ENCODE data around the gene KLF16.

The KLF16 gene

DNA sequence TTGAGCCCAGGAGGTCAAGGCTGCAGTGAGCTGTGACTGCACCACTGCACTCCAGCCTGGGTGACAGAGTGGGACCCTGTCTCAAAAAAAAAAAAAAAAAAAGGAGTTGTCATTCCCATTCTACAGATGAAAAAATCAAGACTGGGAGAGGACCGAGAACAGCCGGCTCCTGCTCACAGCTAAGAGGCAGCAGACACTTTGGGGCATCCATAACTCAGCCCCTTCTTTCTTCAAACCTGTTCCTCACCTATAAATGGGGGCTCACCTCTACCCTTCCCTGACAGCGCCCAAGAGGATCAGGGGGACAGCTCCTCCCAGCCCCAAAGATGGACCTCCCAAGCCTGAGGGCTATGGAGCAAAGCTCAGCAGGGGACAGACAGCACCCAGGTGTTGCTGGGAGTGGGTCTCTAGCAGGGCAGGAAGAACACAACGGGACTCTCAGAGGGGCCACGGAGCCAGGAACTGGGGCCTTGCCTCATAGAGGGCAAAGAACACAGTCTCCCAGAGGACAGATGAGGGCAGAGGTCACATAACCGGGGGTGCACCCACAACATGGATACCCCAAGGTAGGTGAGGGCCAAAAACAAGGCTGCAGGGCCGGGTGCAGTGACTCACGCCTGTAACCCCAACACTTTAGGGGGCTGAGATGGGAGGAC, 3.4 kb upstream of the KLF16 start:
- no peak for DNase-seq

DNA sequence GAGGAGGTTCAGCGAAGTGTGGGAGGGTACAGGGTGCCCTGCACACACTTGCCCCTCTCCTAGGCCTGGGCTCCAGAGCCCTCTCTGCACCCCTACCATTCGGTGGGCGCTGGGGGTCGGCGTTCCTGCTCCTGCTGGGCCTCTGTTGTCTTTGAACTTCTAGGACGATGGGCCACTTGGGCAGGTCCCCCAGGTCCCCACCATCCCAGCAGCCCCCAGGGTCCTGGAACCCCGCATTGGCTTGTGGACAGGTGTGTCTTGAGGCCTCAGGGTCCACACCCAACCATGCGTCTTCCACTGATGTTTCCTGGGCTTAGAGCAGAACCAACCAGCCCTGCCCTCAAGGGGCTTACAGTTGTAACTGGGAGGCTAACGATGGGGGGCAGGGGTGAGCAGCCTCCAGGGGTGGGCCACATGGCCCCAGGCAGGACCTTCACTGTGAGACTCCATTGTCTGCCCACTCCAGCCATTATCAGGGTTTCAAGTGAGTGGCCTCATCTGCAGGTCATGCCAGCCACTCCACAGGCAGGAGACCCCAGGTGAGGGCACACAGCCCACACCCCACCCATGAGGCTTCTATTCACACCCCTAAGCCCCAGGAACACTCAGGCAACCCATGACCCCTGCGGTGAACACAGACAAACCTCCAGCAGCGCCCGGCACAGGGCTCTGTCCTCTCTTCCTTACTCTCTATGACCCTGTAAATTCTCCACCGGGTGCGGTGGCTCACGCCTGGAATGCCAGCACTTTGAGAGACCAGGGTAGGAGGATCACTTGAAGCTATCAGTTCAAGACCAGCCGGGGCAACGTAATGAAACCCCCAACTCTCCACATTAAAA, 2.0 kb upstream of the KLF16 start:
- no peak for DNase-seq

DNA sequence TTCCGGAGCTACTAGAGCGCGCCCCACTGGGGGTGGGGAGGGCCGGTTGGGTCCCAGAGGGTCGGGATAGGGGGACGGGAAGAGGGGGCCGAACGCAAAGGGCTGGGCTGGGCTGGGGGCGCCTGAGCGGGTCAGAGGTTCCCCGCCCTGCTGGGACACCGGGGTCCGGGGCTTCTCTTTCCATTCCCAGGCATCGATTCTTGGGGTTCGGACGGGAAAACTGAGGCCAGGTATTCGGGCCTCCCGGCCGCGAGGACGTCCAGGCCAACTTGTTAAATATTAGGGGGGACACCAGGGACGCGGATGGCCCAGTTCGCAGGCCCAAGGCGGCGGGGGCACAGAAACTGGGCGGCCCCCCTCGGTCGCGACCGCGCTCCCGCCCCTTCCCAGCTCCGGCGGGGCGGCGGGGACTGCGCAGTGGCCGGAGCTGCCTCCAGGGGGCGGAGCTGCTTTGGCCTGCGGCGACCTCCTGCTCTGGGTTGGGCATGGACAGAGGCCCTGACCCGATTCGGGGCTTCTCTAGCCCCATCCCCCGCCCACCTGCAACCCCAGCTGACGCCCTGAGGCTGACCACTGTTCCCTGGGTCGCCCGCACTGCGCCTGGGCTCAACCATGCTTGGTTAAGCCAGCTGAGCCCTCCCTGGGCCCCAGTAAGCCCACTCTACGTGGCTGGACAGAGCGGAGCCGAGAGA, 1.2 kb upstream of the KLF16 start:
- peak; percentile 80 for DNase-seq

DNA sequence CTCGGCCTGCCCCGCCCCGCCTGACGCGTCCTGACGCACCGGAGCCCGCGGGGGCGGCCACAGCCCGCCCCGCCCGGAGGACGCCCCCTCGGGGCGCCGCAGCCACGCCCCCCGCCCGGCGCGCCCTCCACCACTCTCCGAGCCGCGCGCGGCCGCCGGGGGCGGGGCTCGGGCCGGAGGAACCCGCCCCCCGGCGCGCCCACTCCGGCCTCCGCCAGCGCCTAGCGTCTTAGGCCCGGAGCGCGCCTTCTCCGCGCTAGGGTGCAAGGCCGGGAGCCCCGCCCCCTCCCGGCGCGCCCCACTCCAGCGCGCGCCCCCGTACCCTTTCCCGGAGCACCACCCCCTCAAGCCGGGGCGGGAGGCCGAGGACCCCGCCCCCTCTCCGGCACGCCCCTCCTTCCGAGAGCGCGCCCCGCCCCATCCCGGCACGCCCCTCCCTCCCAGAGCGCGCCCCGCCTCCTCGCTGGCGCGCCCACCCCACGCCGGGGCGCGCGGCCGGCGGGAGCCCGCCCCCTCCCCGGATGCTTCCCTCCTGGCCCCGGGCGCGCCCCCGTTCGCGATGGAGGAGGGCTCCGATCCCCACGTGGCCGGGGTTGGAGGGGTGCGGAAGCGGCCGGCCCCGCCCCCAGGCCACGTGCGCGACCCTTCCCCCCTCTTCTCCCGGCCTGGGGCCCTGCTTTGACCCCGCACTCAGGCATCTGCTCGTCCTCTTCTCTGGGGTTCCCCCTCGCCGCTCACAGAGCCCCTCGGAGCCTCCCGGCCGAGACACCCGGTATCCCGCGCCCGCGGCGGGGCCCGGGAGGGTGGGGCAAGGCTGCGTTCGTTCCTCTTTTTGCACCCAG, 480 bp upstream of the KLF16 start:
- DNase-seq: peak; percentile 93

DNA sequence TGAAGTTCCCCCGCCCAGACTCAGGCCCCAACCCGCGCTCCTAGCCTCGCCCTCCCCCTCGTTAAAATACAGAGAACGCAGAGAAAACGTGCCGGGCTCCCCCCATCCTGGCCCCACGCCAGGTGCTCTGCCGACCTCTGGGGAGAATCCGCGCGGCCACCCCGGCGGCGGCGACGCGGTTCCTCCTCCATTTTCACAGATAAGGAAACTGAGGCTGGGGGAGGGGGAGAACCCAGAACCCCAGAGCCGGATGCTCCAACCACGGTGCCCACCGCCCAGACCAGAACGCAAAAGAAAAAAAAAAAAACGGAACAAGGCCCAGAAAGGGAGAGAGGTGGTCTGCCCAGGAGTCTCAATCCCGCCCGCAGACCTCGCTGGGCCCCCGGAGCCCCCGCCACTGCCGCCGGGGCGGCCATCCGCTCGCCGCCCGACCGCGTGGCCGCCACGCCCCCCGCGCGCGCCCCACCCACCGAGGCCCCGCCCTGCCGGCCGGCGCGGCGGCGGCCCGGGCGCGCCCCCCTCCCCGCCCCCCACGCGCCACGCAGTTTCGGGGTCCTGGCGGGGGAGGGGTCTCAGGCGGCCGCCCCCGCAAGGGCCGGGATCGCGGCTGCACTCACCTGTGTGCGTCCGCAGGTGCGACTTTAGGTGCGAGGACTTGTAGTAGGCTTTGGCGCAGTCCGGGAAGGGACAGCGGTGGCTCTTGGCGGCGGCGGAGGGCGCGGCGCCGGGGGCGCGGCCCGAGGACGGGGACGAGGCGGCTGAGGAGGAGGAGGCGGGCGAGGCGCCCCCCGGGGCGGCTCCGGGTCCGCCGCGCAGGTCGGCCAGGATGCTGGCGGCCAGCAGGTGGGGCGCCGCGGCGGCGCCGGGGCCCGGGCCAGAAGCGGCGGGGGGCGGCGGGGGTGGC, 703 bp downstream of the KLF16 start:
- peak; percentile 73 for DNase-seq

DNA sequence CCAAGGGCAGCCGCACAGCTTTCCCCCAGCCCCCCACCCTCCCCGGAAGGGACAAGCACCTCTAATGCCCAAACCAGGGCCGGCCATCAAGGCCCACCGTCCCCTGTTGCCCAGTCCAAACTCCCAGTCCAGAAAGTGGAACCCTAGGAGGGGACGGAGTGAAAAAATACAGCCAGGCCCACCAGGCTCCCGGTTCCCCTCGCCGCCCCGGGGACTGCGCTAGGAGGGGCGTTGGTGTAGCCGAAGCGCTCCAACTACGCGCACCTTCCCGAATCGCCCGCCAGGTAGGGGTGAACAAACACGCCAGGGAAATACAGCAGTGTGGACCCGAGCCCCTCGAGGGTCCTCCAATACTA, 1.3 kb downstream of the KLF16 start:
- DNase-seq: no peak

DNA sequence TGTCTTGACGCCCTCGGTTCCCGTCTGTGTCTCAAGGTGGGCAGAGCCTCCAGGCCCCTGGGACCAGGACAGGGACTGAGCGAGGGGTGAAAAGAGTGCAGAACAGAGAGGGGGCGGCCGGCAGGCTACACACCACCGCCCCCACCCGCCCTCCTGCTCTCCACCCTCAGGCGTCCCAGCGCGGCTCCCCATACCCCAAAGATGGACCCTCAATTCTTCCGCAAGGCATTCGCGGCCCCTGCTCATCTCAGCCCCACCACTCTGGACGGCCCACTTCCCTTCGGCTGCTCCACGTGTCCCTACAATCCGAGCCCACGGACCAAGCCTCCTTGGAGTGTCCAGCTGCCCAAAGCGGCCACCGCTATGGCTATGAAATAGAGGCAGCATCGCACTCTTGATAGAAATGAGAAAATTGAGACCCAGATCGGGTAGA, 1.8 kb downstream of the KLF16 start:
- no peak for DNase-seq

DNA sequence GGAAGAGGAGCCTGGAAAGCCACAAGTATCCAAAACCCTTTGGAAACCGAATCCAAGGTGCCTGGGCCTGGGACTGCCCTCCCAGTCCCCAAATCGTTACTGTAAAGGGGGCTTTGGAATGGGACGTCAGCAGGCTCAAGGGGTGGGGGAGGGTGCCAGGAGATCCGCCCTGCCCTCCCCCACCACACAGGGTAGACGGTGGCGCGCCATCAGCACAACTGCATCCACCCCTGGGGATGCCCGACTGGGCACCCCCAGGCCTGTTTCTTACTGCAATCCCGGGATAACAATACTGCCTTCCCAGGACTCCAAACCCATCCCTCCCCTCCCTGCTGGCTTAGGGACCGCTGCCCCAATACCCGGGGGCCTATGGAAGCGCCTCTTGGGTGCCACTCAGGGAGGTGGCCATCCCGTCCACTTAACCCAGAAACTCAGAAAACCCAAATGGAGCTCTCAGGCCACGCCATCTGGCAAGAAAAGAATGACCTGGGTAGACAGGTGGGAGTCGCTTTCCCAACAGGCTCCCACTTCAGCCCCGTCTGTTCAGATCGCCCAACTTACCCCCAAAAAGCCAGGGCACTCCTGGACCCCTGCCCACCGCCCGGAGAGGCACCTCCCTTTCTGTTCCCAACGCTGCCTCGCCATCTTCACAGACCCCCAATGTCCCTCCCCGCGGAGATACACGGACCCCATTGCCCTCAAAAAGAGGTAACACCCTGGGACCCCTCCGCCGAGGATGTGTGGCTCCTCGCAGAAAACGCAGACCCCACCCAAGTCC, 2.4 kb downstream of the KLF16 start:
- no peak for DNase-seq

DNA sequence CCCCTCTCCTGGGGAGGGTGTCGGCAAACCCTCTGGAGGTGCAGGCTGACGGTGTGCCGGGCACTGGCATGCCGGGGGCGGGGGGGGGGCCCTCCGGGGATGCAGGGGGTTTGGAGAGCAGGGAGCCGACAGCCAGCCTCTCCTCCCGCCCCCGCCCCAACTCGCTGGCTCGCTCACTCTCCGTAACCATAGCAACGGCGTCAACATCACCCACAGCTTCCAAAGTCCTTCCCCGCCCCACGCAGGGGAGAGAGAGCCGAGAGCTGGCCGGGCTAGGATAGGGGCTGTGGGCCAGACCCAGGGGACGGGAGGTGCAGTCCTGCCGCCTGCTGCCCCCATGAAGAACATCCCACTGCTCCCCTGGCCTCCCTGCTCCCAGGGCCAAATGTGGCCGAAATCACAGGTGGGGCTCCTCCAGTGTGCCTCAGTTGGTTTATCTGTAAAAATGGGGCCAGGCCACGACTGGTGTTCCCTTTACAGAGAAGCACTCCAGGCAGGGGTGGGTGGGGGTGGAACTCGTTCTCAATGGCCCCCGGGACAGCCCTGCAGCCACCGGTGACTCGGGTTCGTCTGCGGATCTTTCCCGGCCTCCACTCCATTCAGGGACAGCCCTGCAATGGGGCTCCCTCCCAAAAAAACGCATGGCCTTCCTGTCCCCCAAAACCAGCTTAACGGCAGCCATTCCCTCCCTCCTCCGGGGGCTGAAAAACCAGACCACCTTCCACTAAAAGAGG, 3.2 kb downstream of the KLF16 start:
- DNase-seq: no peak

DNA sequence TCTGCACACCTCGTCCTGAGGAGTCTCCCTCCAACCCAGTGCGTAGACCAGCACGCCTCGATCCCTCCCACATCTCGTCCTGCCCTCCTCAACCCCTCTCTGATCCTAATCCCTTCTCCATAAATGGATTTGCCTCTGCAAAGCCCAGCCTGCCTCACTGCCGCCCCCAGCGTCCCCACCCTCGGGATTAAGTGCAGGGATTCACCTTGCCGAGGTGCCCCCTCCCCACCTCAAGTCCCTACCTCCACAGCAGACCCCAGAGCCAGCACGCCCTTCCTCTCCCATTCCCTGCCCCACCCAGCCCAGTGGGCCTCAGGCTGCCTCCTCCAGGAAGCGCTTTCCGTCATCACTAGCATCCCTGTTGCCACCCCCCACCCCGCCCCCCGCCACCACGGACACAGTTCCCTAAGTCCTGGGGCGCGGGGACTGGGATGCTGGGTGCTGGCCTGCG, 4.0 kb downstream of the KLF16 start:
- no peak for DNase-seq

DNA sequence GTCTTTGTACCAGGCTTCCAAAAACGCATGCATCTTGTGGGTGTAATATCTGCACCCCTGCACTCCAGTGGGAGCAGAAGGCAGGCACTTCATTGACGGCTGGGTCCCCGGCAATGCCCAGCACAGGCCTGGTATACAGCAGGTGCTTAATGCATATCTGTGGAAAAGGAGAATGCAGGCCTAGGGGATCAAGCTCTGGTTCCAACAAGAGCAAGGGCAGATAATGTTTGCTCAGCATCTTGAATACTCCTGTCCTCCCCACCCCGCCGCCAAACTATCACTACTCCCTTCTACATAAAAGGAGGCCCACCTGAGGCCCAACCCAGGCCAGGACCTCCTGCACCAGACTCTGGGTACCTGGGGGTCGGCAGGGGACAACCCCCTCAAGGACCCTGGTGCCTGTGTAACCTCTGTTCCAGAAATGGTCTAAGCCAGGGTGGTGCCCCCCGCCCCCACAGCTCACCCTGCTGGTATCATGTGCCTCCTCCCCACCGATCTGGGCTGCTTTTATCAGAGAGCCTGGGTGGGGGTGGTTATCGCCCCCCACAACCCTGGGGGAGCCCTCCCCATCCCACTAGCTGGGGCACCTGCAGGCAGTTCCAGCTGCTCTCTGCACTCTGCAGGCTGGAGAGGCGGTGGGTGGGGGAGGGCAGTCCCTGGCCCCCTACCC, 4.8 kb downstream of the KLF16 start:
- no peak for DNase-seq

DNA sequence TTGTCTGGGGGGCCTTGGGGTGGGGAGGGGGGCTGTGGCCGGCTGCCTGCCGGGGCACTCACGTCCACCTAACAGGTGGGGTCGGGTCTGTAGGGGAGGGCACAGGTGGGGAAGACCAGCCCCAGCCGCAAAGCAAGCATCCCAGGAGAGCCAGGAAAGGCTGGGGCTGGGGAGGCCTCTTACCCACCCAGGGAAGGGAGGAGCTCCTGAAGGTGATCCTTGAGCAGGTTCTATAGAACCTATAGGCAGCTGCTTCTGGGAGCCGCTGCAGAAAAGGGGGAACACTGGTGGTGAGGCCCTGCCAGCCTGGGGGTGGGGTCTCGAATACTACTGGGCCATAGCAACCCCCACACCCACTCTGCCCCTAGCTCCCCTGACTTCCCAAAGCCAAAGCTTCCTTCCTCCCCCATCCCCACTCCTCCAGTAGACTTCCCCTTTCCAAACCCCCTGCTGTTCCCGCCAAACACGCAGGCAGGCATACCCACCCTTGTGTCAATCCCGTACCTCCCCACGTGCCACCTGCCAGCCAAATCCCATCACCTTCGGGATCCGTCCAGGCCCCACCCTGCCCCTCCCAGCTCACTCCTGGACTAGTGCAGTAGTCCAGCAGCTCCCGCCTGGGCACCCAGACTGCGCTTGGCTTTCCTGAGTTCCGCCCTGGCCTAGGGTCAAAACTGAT, 5.6 kb downstream of the KLF16 start:
- DNase-seq: no peak

DNA sequence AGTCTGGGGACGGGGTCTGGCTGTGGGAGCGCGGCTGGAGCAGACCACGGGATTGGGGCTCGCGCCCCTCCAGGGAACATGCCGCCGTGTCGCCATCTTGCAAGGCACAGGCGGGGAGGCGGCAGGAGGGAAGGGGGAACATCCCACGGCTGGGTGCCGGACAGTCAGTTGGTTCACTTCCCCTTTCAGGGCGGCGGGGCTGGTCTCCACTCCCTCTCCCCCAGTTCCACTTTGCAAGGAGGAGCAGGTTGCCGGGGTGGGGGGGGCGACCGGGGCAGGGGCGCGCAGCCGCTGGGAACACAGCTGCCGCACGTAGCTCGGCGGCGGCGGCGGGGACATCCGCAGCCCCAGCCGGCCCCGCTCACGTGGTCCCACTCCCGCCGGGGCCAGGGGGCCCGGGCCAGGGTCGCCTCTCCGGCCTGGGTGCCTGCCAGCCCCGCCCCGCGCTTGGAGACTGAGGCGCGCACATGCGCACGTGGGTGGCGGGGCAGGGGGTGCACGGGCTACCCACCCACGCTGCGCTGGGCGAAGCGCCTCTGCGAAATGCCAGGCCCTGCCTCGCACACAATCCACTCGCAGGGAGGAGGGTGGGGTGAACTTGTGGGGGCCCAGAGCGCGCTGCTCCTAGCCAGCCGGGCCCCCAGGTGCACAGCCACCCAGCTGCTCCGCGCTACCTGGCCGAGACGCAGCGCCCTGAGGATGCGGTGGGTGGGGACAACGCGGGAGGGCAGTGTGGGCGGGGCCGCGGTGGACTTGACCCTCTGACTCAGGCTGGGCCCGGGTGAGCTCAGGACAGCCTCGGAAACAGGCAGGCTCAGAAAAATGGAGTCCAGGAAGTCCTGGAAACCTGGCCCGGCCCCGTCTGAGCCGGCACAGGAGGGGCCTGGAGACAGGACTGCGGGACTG, 6.4 kb downstream of the KLF16 start:
- DNase-seq: peak; percentile 76

DNA sequence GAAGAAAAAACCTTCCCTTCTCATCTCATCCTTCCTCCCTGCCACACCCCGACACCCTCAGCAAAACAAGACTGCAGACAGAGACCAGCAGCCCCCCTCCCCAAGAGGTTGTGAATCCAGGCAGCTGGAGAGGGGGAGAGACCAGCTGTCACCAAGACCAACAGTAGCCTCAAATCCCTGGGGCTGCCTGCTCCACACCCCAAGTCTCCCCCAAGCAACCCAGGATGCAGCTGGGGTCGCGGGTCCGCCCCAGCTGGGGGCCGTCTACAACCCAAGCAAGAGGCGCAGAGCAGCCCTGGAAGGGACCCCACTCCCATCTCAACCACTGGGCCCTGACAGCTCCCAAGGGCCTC, 7.1 kb downstream of the KLF16 start:
- DNase-seq: no peak

DNA sequence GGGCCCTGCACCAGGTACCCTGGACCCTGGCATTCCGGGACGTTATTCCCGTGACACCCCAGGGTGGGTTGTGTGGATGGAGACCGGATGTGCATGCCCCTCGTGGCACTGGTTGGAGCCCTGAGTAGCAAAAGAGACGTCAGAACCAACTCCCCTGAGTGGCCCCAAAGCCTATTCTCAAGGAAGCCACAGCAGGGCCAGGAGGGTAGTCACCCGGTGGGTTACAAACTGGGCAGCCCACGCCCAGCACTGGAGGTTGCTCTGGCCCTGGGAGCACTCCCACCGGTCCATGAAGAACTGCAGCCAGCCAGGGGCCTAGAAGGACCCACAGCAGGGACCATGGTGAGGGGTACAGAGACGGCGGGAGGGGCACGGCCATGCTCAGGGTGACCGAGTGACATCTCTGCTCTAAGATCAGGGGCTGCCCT, 7.5 kb downstream of the KLF16 start:
- peak; percentile 58 for DNase-seq

DNA sequence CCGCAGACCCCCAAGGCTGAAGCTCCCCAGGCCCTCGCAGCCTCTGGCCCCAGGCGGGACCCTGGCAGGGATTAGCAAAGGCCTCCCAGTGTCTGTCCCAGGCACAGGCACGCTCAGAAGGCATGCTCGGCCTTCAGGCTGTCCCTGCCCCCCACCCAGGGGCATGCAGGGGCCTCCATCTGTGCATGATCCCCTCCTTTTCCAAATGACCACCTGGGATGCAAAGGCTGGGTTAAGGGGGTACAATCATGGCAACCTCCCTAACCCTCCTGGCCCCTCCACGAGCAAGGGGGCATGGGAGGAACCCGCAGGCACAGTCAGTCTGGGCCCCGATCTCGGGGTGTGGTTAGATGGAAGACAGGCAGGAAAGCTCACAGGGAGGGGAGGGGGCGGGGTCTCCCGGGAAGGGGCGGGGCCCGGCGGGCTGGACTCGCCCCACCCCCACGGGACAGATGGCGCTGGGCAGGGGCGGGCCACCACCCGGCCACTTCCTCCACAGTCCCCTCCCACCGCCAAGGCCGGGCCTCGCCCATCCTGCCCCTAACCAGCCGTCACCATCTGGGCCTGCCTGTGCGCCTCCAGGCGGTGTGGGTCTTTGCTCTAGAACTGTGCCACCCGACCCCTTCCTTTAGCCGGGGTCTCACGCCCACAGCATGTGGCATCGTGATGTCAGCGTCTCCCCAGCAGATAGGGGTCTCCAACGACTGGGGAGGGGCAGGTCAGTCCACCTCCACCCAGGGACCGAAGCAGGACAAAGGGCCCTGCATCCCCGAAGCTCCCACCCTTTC, 8.1 kb downstream of the KLF16 start:
- peak; percentile 90 for DNase-seq

DNA sequence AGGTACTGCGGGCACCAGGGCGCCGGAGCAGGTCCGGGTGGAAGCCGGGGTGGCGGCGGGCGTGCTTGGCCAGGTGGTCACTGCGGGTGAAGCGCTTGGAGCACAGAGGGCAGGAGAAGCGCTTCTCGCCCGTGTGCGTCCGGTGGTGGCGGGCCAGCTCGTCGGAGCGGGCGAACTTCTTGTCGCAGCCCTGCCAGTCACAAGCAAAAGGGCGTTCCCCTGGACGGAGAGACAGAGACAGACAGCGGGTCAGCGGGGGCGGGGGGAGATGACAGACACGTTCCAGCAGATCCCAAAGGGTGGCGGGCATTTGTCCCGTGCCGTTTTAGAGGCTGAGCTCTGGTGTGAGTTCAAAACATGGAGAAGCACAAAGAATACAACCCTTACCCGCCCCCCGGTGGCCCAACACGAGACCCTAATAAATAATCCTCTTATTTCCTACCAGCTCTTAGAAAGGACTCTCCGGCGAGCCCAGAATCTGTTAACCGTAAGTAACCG, 8.8 kb downstream of the KLF16 start:
- no peak for DNase-seq
